Gastrocnemius medialis (tissue), 4 donors: ENCODE measurements around the gene SPATA12. TPM values are rescaled to one million over a fixed set of nuclear protein-coding genes. Genes with fewer than 3 reads are reported as not detected.

Experiments used
- ATAC-seq, 2 donors: fragments of 150-250 bp; one replicate each; pipeline ENCODE4 v1.9.1; 2016
- DNase-seq, 2 donors: peaks; one replicate each; pipeline ENCODE4 v3.0.0-alpha.2; 2019
- H3K27ac ChIP-seq, 4 donors: fragments of 200-600 bp; sonication (generic); 1 replicate in 1 of 4; 2 replicates in 3 of 4; pipeline ENCODE4 v1.5.1; 2016 to 2018; ENCODE audit warnings: mild to moderate bottlenecking in 2 of 4, moderate library complexity in 1 of 4
- H3K27me3 ChIP-seq, 3 donors: fragments of 200-600 bp; sonication (generic) in 2 of 3; 1 replicate in 1 of 3; 2 replicates in 2 of 3; pipeline versions ENCODE4 v1.5.1 to v1.6.0; 2016 to 2019; ENCODE audit warnings: mild to moderate bottlenecking in 1 of 3, moderate library complexity in 1 of 3
- H3K36me3 ChIP-seq, 2 donors: fragments of 200-600 bp; sonication (generic) in 1 of 2; one replicate each; pipeline ENCODE4 v1.5.1; 2017 to 2018
- H3K4me1 ChIP-seq, 2 donors: fragments of 200-600 bp; sonication (generic) in 1 of 2; one replicate each; pipeline ENCODE4 v1.5.1; 2016 to 2017; ENCODE audit warnings: mild to moderate bottlenecking in 2 of 2
- H3K4me3 ChIP-seq, 4 donors: fragments of 200-600 bp; sonication (generic) in 3 of 4; 1 replicate in 1 of 4; 2 replicates in 3 of 4; pipeline ENCODE4 v1.5.1; 2016 to 2019; ENCODE audit warnings: mild to moderate bottlenecking in 2 of 4
- H3K9me3 ChIP-seq, 3 donors: fragments of 200-600 bp; sonication (generic) in 2 of 3; 1 replicate in 1 of 3; 2 replicates in 2 of 3; pipeline ENCODE4 v1.5.1; 2016 to 2019
- CTCF ChIP-seq, 5 experiments: fragments of 450-650 bp in 3 of 5; fragments of 200-600 bp in 2 of 5; sonication (generic) in 2 of 5; IDR thresholded peaks in 4 of 5; conservative IDR thresholded peaks in 1 of 5; 1 replicate in 4 of 5; 2 replicates in 1 of 5; pipeline ENCODE4 v1.5.1; 2016 to 2019; ENCODE audit warnings: antibody characterized with exemption in 5 of 5, mild to moderate bottlenecking in 3 of 5, moderate library complexity in 3 of 5
- POLR2A ChIP-seq, 2 donors: fragments of 450-650 bp; IDR thresholded peaks; one replicate each; pipeline ENCODE4 v1.6.1; 2017; ENCODE audit warnings: antibody characterized with exemption in 2 of 2, mild to moderate bottlenecking in 2 of 2, moderate library complexity in 2 of 2
- in situ Hi-C, 4 donors: fragments of 200-750 bp; cut with MboI; loops; one replicate each; pipeline versions ENCODE4 v1.15.0 to v1.8.0; 2017; ENCODE audit warnings: low sequenced_read_pairs in 4 of 4
- intact Hi-C: fragments of 100-400 bp; cut with DNase I; formaldehyde crosslinking; loops from one replicate; pipeline ENCODE4 v1.15.1; 2023; ENCODE audit warnings: low total_unique reads
- total RNA-seq, 4 donors: library from RNA; depleted of rRNA; stranded (reverse); fragments of >200 nt; gene quantifications; one replicate each; pipeline versions ENCODE4 v1.1.0 to v1.2.3, GENCODE V29; 2016

SPATA12 gene
- total RNA-seq, 4 donors from 2014 or later, result not detected

- H3K36me3 ChIP-seq, result no peaks in the 10 kb centered on the region
- H3K27me3 ChIP-seq, result no peaks in the 10 kb centered on the region
- no peak overlapping the region for H3K4me3 ChIP-seq
- no peaks in the 10 kb centered on the region for H3K4me1 ChIP-seq
- ATAC-seq (no peak), DNase-seq (no peak)
- intact Hi-C loops, result no loop called here
- H3K9me3 ChIP-seq, result no peaks in the 10 kb centered on the region
- TF ChIP-seq CTCF (IDR thresholded peaks at IDR 0.05 in 4 of 5, conservative IDR thresholded peaks at IDR 0.05 in 1 of 5) (no peak), POLR2A (IDR thresholded peaks at IDR 0.05) (no peak)
- no peak overlapping the region for H3K27ac ChIP-seq
- in situ Hi-C loops, result no loop called here
These were observed 2.6 kb downstream of the SPATA12 start for GRCh38 chr3:57063032-57063431.

GRCh38 chr3:57064001-57064400, 3.5 kb downstream of the SPATA12 start:
- DNase-seq, result no peak
- no peak overlapping the region for H3K27ac ChIP-seq
- H3K9me3 ChIP-seq, result no peaks in the 10 kb centered on the region
- intact Hi-C loops, result no loop called here
- H3K4me1 ChIP-seq, result no peaks in the 10 kb centered on the region
- in situ Hi-C loops, result no loop called here
- H3K36me3 ChIP-seq, result no peaks in the 10 kb centered on the region
- no peak for ATAC-seq
- no peak for TF ChIP-seq CTCF (IDR thresholded peaks at IDR 0.05 in 4 of 5, conservative IDR thresholded peaks at IDR 0.05 in 1 of 5)
- TF ChIP-seq POLR2A (IDR thresholded peaks at IDR 0.05), result no peak
- H3K27me3 ChIP-seq, result no peaks in the 10 kb centered on the region
- H3K4me3 ChIP-seq, result no peak overlapping the region

- TF ChIP-seq CTCF (IDR thresholded peaks at IDR 0.05 in 4 of 5, conservative IDR thresholded peaks at IDR 0.05 in 1 of 5), result no peak
- TF ChIP-seq POLR2A (IDR thresholded peaks at IDR 0.05), result no peak
- Histone ChIP-seq H3K4me1 (no peaks in the 10 kb centered on the region), H3K27ac (no peak overlapping the region), H3K9me3 (no peaks in the 10 kb centered on the region), H3K36me3 (no peaks in the 10 kb centered on the region), H3K27me3 (no peaks in the 10 kb centered on the region), H3K4me3 (no peak overlapping the region)
- no peak for DNase-seq
- no peak for ATAC-seq
- intact Hi-C loops, result no loop called here
- in situ Hi-C loops, result no loop called here
These were observed 4.1 kb downstream of the SPATA12 start for GRCh38 chr3:57064572-57064971.

GRCh38 chr3:57065588-57065987, 5.1 kb downstream of the SPATA12 start:
- Histone ChIP-seq H3K4me3 (no peak overlapping the region), H3K27me3 (no peaks in the 10 kb centered on the region), H3K9me3 (no peaks in the 10 kb centered on the region), H3K27ac (no peak overlapping the region), H3K4me1 (no peaks in the 10 kb centered on the region), H3K36me3 (no peaks in the 10 kb centered on the region)
- in situ Hi-C loops (no loop called here), intact Hi-C loops (no loop called here)
- DNase-seq, result no peak
- ATAC-seq, result no peak
- TF ChIP-seq CTCF (IDR thresholded peaks at IDR 0.05 in 4 of 5, conservative IDR thresholded peaks at IDR 0.05 in 1 of 5), result no peak
- no peak for TF ChIP-seq POLR2A (IDR thresholded peaks at IDR 0.05)

- intact Hi-C loops, result no loop called here
- in situ Hi-C loops, result no loop called here
- Histone ChIP-seq H3K9me3 (no peaks in the 10 kb centered on the region), H3K4me3 (no peak overlapping the region), H3K4me1 (no peaks in the 10 kb centered on the region), H3K27ac (no peak overlapping the region), H3K27me3 (no peaks in the 10 kb centered on the region), H3K36me3 (no peaks in the 10 kb centered on the region)
- DNase-seq, result no peak
- ATAC-seq, result no peak
- TF ChIP-seq CTCF (IDR thresholded peaks at IDR 0.05 in 4 of 5, conservative IDR thresholded peaks at IDR 0.05 in 1 of 5) (no peak), POLR2A (IDR thresholded peaks at IDR 0.05) (no peak)
These were observed 6.0 kb downstream of the SPATA12 start for GRCh38 chr3:57066471-57066870.
